Right ventricle myocardium superior (tissue), 1 donor: Measurements from ENCODE around the gene ELOA. TPM values are rescaled to one million over a fixed set of nuclear protein-coding genes. Genes with fewer than 3 reads are reported as not detected.

ENCODE experiments used
- ATAC-seq: fragments of 200-7000 bp; cut with Tn5 transposase; one replicate; pipeline ENCODE4 v1.9.1; 2020; ENCODE audit warnings: mild to moderate bottlenecking; ENCODE audit not compliant: poor library complexity
- DNase-seq: peaks from one replicate; pipeline ENCODE4 v3.0.0-alpha.2; 2020
- intact Hi-C: fragments of 100-400 bp; cut with DNase I; formaldehyde crosslinking; loops from one replicate; pipeline ENCODE4 v1.11.2; 2022
- long read RNA-seq: library from polyadenylated mRNA; unstranded; transcript quantifications from one replicate; pipeline ENCODE4 v2.0.0, GENCODE V29; 2021
- total RNA-seq: library from RNA; stranded (reverse); fragmentation: NEBNext Ultra II Directional; extraction: Animal tissue kit (Norgen Biotek cat#: 25700); gene quantifications from one replicate; pipeline ENCODE4 v1.2.1, GENCODE V29; 2021
- donor health status: DM: no; HTN: yes; CAD: no; lungs with severe emphysema.

The ELOA gene
- total RNA-seq: 34.5 TPM
- long read RNA-seq, full-length matches to known transcripts: 23 of 51 reads
- long read RNA-seq, partial matches to known transcripts: 28 of 51 reads
- long read RNA-seq, other reads (novel, unspliced or antisense): 0 of 51 reads

GRCh38 chr1:23743287-23744152, at the start of gene ELOA:
Gene ELOA, plus strand, starts transcription at chr1:23743471. Its CDS starts 33 bp downstream, at chr1:23743504.
- ATAC-seq: peak; percentile 96
- DNase-seq: peak; percentile 87
- intact Hi-C loops: loop anchor here (10.0 kb wide), 1 partner anchor 49 kb away; the partner anchor contains the start of gene RPL11

- intact Hi-C loops: loop anchor here (10.0 kb wide), 1 partner anchor 51 kb away; the partner anchor contains the start of gene ELOA
- DNase-seq: no peak
- no peak for ATAC-seq
Measured at GRCh38 chr1:23693599-23693998, 49.7 kb upstream of the ELOA start.

- DNase-seq: no peak
- intact Hi-C loops: loop anchor here (10.0 kb wide), 1 partner anchor 50 kb away; the partner anchor contains the start of gene ELOA
- no peak for ATAC-seq
Measured at GRCh38 chr1:23694371-23694770, 48.9 kb upstream of the ELOA start.

GRCh38 chr1:23695667-23696066, 47.6 kb upstream of the ELOA start:
- intact Hi-C loops: loop anchor here (10.0 kb wide), 1 partner anchor 49 kb away; the partner anchor contains the start of gene ELOA
- DNase-seq (no peak), ATAC-seq (no peak)

- intact Hi-C loops: loop anchor here (10.0 kb wide), 1 partner anchor 48 kb away; the partner anchor contains the start of gene ELOA
- ATAC-seq (no peak), DNase-seq (no peak)
Measured at GRCh38 chr1:23696335-23696989, 46.8 kb upstream of the ELOA start.

GRCh38 chr1:23698466-23698865, 44.8 kb upstream of the ELOA start:
- ATAC-seq (no peak), DNase-seq (no peak)
- intact Hi-C loops: loop anchor here (10.0 kb wide), 1 partner anchor 46 kb away; the partner anchor contains the start of gene ELOA

- intact Hi-C loops: loop anchor here (10.0 kb wide), 1 partner anchor 45 kb away; the partner anchor contains the start of gene ELOA
- no peak for DNase-seq
- ATAC-seq: no peak
Measured at GRCh38 chr1:23699280-23700179, 43.7 kb upstream of the ELOA start.

- ATAC-seq (no peak), DNase-seq (no peak)
- intact Hi-C loops: no loop called here
Measured at GRCh38 chr1:23701310-23701709, 42.0 kb upstream of the ELOA start.

- no peak for DNase-seq
- intact Hi-C loops: no loop called here
- no peak for ATAC-seq
Measured at GRCh38 chr1:23701996-23702395, 41.3 kb upstream of the ELOA start.

- intact Hi-C loops: no loop called here
- DNase-seq: no peak
- no peak for ATAC-seq
Measured at GRCh38 chr1:23704834-23705495, 38.3 kb upstream of the ELOA start.

- no peak for ATAC-seq
- intact Hi-C loops: no loop called here
Measured at GRCh38 chr1:23709229-23709628, 34.0 kb upstream of the ELOA start.

GRCh38 chr1:23718482-23718881, 24.8 kb upstream of the ELOA start:
- intact Hi-C loops: no loop called here
- DNase-seq (no peak), ATAC-seq (no peak)

More at GRCh38 chr1:23709229-23709628, 34.0 kb upstream of the ELOA start:
- no peak for DNase-seq

- intact Hi-C loops: no loop called here
- ATAC-seq (peak; percentile 39), DNase-seq (no peak)
Measured at GRCh38 chr1:23719162-23719820, 24.0 kb upstream of the ELOA start.

GRCh38 chr1:23720256-23720995, 22.8 kb upstream of the ELOA start:
- ATAC-seq (no peak), DNase-seq (no peak)
- intact Hi-C loops: no loop called here

- DNase-seq (no peak), ATAC-seq (no peak)
- intact Hi-C loops: no loop called here
Measured at GRCh38 chr1:23722652-23723051, 20.6 kb upstream of the ELOA start.

- ATAC-seq (no peak), DNase-seq (no peak)
- intact Hi-C loops: no loop called here
Measured at GRCh38 chr1:23726686-23727085, 16.6 kb upstream of the ELOA start.

- intact Hi-C loops: no loop called here
- ATAC-seq: peak; percentile 94
- DNase-seq: peak; percentile 85
Measured at GRCh38 chr1:23727362-23727811, 15.9 kb upstream of the ELOA start.
